ENCODE measurements around the gene BCAS1. TPM values are rescaled to one million over a fixed set of nuclear protein-coding genes. Genes with fewer than 3 reads are reported as not detected.
"Not testable (repeated sequence)": the region's sequence is repeated elsewhere in the genome, so short reads cannot be mapped to it uniquely, and the experiment has no call there.

Gene BCAS1
- total RNA-seq, 1 donor from 2014 or later, result 2.8 TPM

GRCh38 chr20:53937339-53937741 lies 133.1 kb downstream of the BCAS1 start:
- no peaks in the 10 kb centered on the region for H3K36me3 ChIP-seq
- TF ChIP-seq, protein P1, sequence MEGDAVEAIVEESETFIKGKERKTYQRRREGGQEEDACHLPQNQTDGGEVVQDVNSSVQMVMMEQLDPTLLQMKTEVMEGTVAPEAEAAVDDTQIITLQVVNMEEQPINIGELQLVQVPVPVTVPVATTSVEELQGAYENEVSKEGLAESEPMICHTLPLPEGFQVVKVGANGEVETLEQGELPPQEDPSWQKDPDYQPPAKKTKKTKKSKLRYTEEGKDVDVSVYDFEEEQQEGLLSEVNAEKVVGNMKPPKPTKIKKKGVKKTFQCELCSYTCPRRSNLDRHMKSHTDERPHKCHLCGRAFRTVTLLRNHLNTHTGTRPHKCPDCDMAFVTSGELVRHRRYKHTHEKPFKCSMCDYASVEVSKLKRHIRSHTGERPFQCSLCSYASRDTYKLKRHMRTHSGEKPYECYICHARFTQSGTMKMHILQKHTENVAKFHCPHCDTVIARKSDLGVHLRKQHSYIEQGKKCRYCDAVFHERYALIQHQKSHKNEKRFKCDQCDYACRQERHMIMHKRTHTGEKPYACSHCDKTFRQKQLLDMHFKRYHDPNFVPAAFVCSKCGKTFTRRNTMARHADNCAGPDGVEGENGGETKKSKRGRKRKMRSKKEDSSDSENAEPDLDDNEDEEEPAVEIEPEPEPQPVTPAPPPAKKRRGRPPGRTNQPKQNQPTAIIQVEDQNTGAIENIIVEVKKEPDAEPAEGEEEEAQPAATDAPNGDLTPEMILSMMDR (IDR thresholded peaks at IDR 0.05), result no peak
- no peaks in the 10 kb centered on the region for H3K9me3 ChIP-seq
- no peak for ATAC-seq
- no peak overlapping the region for H3K4me3 ChIP-seq
- H3K27me3 ChIP-seq (ENCODE audit: low read depth), result no peaks in the 10 kb centered on the region
- peaks cover 60% of the 10 kb centered on the region for H3K4me1 ChIP-seq
- no peak for DNase-seq
- no peak overlapping the region for H3K27ac ChIP-seq
- intact Hi-C loops (cut with DNase I), result no loop called here

DNA sequence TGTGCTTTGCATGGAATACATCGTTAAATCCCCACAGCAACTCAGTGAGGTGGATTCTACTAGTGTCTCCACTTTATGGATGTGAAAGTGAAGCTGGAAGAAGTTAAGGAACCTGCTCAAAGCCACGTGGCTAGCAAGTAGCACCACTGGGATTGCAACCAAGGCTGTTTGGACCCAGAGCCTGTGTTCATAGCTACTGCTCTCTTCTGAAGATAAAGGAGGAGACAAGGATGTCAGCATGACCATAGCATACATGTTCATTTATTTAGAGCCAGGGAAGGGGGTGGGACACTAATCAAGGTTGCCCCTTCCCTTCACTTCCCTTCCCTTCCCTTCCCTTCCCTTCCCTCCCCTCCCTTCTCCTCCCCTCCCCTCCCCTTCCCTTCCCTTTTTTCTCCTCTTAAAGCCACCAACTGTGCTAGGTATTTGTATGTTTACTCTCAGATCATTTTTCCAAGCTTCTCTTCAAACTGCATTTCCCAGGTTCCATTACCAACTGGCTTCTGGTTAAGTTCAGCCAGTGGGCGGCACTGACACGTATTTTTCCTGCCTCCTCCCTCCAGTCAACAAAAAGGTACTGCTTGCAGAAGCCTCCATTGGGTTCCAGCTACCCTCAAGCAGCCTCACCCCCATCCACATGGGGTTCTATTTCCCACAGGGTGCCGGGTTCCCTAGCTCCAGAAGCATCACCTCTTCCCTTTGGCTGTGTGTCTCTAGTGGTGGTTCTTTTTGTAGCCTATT lies 134.9 kb downstream of the BCAS1 start:
- ATAC-seq, result peak in 1 of 2 donors; percentile 20
- no peak overlapping the region for H3K4me3 ChIP-seq
- intact Hi-C loops (cut with DNase I), result no loop called here
- H3K9me3 ChIP-seq, result no peaks in the 10 kb centered on the region
- no peak for DNase-seq
- TF ChIP-seq, protein P1 (IDR thresholded peaks at IDR 0.05), result no peak
- H3K27ac ChIP-seq, result peak overlapping the region; percentile 28
- H3K36me3 ChIP-seq, result no peaks in the 10 kb centered on the region
- H3K27me3 ChIP-seq (ENCODE audit: low read depth), result no peaks in the 10 kb centered on the region
- peaks cover 50% of the 10 kb centered on the region for H3K4me1 ChIP-seq

- no peaks in the 10 kb centered on the region for H3K36me3 ChIP-seq
- H3K27ac ChIP-seq, result peak overlapping the region; percentile 28
- DNase-seq (no peak), ATAC-seq (peak in 1 of 2 donors; percentile 55)
- no peaks in the 10 kb centered on the region for H3K9me3 ChIP-seq
- intact Hi-C loops (cut with DNase I), result no loop called here
- TF ChIP-seq, protein P1 (IDR thresholded peaks at IDR 0.05), result no peak
- H3K4me3 ChIP-seq, result no peak overlapping the region
- peaks cover 46% of the 10 kb centered on the region for H3K4me1 ChIP-seq
- H3K27me3 ChIP-seq (ENCODE audit: low read depth), result no peaks in the 10 kb centered on the region
These were observed 135.7 kb downstream of the BCAS1 start for GRCh38 chr20:53934421-53935343.

DNA sequence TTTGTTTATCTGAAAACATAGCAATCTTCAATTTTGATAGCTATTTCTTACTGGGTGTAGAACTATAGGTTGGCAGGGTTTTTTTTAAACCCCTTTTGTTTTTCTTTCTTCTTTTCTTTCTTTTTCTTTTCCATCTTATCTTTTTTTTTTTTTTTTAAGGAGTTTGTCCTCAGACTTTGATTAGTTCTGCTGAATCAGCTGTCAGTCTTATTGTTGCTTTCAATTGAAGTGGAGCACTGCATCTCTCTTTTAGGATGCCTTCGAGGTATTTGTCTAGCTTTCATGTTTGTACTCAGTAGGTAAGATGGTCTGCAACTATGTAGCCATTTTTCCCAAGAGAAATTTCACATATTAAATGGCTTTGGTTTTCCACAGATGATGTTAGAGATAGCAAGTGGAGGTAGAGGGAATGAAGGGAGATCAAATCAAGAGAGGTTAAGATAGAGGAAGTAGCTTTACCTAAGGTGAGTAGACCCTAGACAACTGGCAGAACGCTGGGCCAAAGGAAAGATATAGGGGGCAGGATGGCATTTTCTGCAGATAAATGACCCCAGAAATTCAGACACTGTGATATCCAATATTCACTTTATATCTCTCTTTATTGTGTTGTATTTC lies 137.1 kb downstream of the BCAS1 start:
- Histone ChIP-seq H3K4me3 (no peak overlapping the region), H3K27me3 (ENCODE audit: low read depth) (no peaks in the 10 kb centered on the region), H3K9me3 (no peaks in the 10 kb centered on the region), H3K27ac (peak overlapping the region; percentile 3), H3K36me3 (no peaks in the 10 kb centered on the region), H3K4me1 (peaks cover 33% of the 10 kb centered on the region)
- no peak for DNase-seq
- ATAC-seq, result no peak
- intact Hi-C loops (cut with DNase I), result no loop called here
- TF ChIP-seq, protein P1 (IDR thresholded peaks at IDR 0.05), result no peak

DNA sequence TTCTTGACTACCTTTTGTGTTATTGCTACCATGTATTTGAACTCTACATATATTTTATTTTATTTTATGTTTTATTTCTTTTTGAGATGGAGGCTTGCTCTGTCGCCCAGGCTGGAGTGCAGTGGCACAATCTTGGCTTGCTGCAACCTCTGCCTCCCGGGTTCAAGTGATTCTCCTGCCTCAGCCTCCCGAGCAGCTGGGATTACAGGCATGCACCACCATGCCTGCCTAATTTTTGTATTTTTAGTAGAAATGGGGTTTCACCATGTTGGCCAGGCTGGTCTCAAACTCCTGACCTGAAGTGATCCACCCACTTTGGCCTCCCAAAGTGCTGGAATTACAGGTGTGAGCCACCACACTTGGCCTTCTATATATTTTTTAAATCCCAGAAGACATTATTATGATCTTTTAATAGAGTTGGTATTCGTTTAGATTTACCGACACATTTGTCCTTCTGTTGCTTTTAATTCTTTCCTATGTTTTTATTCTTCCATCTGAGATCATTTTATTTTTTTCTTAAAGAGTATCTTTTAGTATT lies 137.7 kb downstream of the BCAS1 start:
- ATAC-seq; H3K36me3 ChIP-seq; H3K9me3 ChIP-seq; H3K27ac ChIP-seq; DNase-seq; H3K27me3 ChIP-seq (ENCODE audit: low read depth); intact Hi-C loops (cut with DNase I); H3K4me3 ChIP-seq: not testable (repeated sequence)
- H3K4me1 ChIP-seq, result peaks cover 27% of the 10 kb centered on the region
